ENCODE measurements around the gene MSL1. TPM values are rescaled to one million over a fixed set of nuclear protein-coding genes. Genes with fewer than 3 reads are reported as not detected.
A peak's percentile ranks its signal among the peaks of the same experiment; 100 is the strongest.

Gene MSL1
- total and polyA plus RNA-seq, 8 donors, result 29.3 to 322 (median 68.4) TPM

DNA sequence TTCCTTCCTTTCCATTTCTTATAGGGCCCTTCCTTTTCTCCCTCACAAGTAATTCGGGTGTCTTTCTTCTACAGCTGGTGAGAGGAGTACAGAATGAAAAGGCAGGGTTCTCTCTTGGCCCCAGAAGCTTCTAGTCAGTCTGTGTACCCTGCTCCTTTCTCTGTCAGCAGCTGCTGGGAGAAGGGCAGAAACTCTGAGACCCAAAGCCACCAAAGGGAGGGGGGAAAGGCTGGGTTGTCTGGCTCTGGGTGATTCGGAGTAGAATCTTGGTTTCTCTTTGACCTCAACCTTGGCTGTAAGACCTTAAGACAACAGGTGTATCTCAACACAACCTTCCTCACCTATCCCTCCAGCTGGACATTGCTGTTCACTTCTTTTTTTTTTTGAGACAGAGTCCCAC, 18.1 kb upstream of the MSL1 start:
- Histone ChIP-seq H3K36me3 (no peaks in the 10 kb centered on the region), H3K9me3 (no peaks in the 10 kb centered on the region), H3K27ac (peak overlapping the region; percentile 80 to 98 (median 97)), H3K27me3 (no peaks in the 10 kb centered on the region), H3K4me3 (no peak overlapping the region), H3K4me1 (peaks cover 80 to 90% (median 85%) of the 10 kb centered on the region in 4 donors)
- no peak for DNase-seq
- TF ChIP-seq EP300 (IDR thresholded peaks at IDR 0.05), result no peak
- TF ChIP-seq POLR2A (IDR thresholded peaks at IDR 0.05), result no peak
- TF ChIP-seq POLR2AphosphoS5 (IDR thresholded peaks at IDR 0.05), result no peak
- TF ChIP-seq, protein P1, sequence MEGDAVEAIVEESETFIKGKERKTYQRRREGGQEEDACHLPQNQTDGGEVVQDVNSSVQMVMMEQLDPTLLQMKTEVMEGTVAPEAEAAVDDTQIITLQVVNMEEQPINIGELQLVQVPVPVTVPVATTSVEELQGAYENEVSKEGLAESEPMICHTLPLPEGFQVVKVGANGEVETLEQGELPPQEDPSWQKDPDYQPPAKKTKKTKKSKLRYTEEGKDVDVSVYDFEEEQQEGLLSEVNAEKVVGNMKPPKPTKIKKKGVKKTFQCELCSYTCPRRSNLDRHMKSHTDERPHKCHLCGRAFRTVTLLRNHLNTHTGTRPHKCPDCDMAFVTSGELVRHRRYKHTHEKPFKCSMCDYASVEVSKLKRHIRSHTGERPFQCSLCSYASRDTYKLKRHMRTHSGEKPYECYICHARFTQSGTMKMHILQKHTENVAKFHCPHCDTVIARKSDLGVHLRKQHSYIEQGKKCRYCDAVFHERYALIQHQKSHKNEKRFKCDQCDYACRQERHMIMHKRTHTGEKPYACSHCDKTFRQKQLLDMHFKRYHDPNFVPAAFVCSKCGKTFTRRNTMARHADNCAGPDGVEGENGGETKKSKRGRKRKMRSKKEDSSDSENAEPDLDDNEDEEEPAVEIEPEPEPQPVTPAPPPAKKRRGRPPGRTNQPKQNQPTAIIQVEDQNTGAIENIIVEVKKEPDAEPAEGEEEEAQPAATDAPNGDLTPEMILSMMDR (IDR thresholded peaks at IDR 0.05), result no peak
- intact Hi-C loops (cut with DNase I; ENCODE audit: low total_unique reads), result no loop called here
- 6 to 29% (median 15%) methylated on average over 2 of the region's 2 CpGs for WGBS, 5 donors

DNA sequence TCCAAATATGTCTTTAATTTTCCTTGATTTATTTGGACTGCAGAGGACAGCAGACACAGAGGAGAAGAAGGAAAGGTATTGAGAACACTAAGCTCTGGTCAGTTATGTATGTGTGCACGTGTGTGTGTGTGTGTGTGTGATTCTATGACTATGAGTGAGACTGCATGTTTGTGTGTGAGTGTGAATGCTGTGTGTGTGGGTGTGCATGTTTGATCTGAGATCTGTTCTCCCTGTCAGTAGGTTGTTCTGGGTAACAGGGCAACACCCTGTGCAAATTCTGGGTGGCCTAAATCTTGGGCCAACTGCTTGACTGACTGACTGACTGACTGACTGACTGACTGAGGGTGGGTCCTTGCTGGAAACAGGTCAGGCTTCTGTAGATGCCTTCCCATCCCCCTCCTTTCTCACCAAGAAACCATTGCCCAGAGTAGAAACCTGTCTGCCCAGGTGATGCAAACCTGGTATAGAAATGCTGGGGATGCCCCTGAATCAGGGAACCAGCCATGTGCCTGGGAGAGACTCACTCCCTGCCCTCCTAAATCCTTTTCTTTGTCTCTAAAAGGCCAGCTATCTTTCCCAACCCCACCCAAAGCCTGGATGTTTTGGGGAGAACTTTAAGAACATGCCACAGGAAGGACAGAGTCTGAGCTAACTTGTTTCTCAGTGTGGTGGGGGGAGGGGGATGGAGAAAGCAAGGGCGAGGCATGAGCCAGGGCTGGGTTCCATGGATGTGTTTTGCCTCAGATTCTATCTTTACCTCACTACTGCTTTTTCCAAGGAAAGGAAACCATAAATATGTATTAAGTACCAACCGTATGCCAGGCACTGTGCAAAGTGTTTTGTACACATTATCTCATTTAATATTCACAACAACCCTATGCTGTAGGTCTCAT, 16.9 kb upstream of the MSL1 start:
- H3K27me3 ChIP-seq, result no peaks in the 10 kb centered on the region
- peak overlapping the region; percentile 80 to 98 (median 97) for H3K27ac ChIP-seq
- peaks cover 87 to 96% (median 91%) of the 10 kb centered on the region in 4 donors for H3K4me1 ChIP-seq
- H3K36me3 ChIP-seq, result no peaks in the 10 kb centered on the region
- 45 to 50% (median 46%) methylated on average over 3 of the region's 3 CpGs for WGBS, 5 donors
- no peak overlapping the region for H3K4me3 ChIP-seq
- peak in 1 of 2 donors; percentile 76 for DNase-seq
- peak in 1 of 3 donors; percentile 42 for TF ChIP-seq POLR2AphosphoS5 (IDR thresholded peaks at IDR 0.05)
- TF ChIP-seq, protein P1 (IDR thresholded peaks at IDR 0.05), result no peak
- H3K9me3 ChIP-seq, result no peaks in the 10 kb centered on the region
- intact Hi-C loops (cut with DNase I; ENCODE audit: low total_unique reads), result no loop called here

DNA sequence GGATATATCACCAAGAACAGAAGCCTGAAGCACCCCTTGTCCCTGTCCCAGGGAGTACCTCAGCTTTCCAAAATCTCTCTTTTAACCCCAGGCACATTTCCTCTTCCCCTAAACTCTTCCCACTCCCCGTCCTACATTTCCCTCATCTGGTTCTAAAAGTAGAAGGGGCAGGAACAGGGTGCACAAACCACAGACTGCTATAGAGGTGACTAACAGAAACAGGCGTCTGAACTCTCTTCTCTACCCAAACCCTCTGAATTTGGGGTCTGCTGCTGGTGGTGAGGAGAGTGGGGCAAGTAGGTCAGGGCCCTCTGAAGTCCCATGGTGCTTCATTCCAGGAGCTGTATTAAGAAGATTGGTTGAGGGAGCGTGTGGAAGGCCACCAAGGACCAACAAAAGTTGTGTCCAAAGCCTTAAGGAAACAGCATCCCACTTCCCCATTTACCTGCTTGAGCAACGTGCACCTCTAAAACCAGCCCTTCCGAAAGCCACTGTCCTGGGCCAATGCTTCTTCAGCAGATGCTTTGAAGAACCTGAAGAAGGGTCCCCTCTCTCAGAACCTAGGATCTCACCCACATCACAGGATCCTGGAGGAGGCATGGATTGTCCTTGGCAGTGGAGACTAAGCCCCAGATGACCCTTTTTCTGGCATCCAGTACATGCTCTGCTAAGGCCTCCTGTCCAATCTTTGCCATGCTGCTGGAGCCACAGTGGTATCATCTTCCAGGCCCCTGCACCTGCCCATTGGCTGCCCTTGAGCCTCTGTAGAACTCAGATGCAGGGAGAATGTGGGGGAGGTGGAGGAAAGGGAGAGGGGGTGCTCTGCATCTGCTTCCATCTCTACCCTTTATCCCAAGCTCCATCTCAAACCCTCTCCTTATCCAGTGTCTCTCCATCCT, 15.7 kb upstream of the MSL1 start:
- peaks cover 95 to 100% (median 99%) of the 10 kb centered on the region in 4 donors for H3K4me1 ChIP-seq
- H3K27me3 ChIP-seq, result no peaks in the 10 kb centered on the region
- H3K27ac ChIP-seq, result peak overlapping the region; percentile 62 to 98 (median 97)
- intact Hi-C loops (cut with DNase I; ENCODE audit: low total_unique reads), result no loop called here
- DNase-seq, result no peak
- no peaks in the 10 kb centered on the region for H3K9me3 ChIP-seq
- H3K4me3 ChIP-seq, result no peak overlapping the region
- TF ChIP-seq, protein P1 (IDR thresholded peaks at IDR 0.05), result no peak
- TF ChIP-seq POLR2AphosphoS5 (IDR thresholded peaks at IDR 0.05) (no peak), POLR2A (IDR thresholded peaks at IDR 0.05) (no peak), EP300 (IDR thresholded peaks at IDR 0.05) (no peak)
- no peaks in the 10 kb centered on the region for H3K36me3 ChIP-seq
- WGBS, 5 donors, result 79 to 87% (median 84%) methylated on average over 3 to 5 of the region's 5 CpGs
